Measurements from ENCODE around the gene CDCA8.
"Not testable (repeated sequence)": the region's sequence is repeated elsewhere in the genome, so short reads cannot be mapped to it uniquely, and the experiment has no call there.

Gene CDCA8

GRCh38 chr1:37718181-37718900 lies 26.0 kb downstream of the CDCA8 start:
- no peak for DNase-seq

GRCh38 chr1:37718901-37719571 lies 26.7 kb downstream of the CDCA8 start:
- DNase-seq: no peak

GRCh38 chr1:37719572-37720195 lies 27.4 kb downstream of the CDCA8 start:
- no peak for DNase-seq

- DNase-seq: no peak
Observed at GRCh38 chr1:37720231-37721130, 28.2 kb downstream of the CDCA8 start.

- DNase-seq: no peak
Observed at GRCh38 chr1:37721565-37721964, 29.2 kb downstream of the CDCA8 start.

- DNase-seq: no peak
Observed at GRCh38 chr1:37722181-37723071, 30.1 kb downstream of the CDCA8 start.

DNA sequence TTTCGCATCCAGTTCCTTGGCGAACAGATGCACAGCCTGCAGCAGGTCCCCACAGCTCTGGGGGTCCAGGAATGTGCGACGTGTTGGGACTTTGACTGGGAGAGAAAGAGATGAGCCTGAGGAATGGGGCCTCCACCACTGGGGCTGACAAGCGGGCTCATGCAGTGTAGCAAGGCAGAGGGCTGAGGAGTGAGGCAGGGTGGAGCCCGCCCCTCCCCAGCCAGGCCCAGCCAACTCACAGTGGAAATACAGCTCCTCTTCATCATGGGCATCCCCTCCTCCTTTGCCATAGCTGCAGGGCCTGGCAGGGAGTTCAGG lies 30.7 kb downstream of the CDCA8 start:
- DNase-seq: no peak

- no peak for DNase-seq
Observed at GRCh38 chr1:37723390-37724078, 31.2 kb downstream of the CDCA8 start.

GRCh38 chr1:37724575-37724974 lies 32.3 kb downstream of the CDCA8 start:
- no peak for DNase-seq

DNA sequence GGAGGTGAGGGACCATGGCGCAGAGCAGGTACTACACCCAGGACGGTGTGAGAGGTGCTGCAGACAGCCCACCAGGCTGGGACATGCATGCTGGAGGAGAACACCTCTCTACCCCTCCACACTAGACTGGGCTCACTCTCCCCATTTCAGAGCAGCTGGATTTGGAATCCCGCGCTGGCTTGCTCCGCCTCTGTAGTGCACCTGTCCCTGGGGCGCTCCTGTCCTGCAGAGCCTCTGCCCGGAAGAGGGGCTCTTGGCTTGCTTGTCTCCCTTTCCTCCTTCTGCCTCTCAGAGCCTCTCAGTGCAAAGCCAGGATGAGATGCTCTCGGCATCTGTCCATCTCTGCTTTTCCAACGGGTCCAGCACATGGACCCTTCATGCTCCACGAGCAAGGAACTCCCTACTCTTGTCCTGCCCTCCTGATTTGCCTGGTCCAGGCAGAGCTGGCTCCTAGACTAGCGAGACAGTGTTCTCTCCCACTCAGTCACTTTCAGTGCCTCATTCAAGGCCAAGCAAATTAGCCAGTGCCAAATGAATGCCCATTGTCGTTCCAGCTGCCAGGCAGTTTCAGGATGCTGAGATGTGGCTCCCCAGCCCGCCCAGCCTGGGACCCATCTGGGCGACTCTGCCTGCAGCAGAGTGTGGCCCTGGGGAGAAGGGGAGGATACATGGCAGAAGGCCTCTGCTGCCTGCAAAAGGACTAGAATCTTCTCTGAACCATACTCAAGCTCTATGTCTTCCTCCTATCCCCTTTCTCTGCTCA lies 33.7 kb downstream of the CDCA8 start:
- DNase-seq: no peak

- no peak for DNase-seq
Observed at GRCh38 chr1:37726751-37727585, 34.7 kb downstream of the CDCA8 start.

DNA sequence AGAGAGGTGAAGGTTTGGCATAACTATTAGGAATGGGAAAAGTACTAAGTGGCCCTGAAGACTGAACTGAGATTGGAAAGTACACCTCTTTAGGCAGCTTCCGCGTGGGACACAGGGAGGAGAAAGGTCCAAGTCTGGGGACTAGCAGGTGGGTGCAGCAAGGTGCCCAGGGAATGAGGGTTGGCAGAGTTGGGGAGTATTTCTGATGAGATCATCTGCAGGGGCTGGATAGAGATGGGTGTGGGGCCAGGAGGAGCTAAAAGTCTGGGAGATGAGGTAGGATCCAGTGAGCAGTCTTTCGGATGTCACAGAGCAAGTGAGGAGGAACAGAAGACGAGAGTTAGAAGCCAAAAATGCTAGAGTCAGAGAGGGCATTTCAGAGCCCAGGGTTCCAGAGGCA lies 36.1 kb downstream of the CDCA8 start:
- no peak for DNase-seq

DNA sequence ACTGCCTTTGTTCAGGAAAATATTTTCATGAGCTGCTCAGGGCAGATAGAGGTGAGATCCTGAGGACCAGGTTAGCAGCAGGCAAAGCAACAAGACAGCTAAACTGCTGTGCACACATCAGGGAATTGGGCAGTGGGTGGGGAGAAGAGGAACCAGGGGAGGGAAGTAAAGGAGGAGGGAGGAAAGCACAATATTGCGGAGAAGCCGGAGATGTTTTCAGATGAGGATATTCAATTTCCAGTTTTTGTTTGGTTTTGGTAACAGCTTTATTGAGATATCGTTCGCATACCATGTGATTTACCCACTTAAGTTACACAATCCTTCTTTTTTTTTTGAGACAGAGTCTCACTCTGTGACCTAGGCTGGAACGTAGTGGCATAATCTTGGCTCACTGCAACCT lies 38.1 kb downstream of the CDCA8 start:
- no peak for DNase-seq

DNA sequence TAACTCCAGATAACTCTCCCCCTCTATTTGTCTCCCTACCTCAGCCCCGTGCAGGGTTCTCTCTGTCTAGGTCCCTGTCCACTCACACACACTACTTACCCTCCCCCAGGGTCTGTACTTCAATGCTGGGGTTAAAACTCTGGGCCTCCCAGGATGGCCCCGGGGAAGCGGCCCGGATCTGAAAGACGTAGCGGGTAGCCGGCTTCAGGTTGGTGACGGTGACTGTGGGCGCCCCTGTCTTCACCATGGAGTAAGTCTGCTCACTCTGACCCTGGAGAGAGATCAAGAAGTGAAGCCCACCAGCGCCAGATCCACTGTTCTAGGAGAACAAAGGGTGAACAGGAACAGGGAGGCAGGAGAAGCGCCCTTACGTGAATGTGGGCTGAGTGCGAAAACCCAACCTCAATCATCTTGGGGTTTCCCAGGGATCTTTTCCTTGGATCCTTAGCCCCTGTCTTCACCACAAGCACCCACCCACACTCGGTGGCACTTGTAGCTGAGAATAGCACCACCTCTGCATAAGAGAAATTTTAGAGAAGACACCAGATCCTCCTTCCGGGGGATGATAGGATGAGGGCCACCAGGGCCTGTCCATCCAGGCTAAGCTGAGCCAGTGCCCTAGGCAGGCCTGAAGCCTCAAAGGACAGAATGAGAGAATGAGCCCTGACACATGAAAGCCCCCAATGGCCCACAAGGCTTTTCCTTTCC lies 39.1 kb downstream of the CDCA8 start:
- DNase-seq: no peak

DNA sequence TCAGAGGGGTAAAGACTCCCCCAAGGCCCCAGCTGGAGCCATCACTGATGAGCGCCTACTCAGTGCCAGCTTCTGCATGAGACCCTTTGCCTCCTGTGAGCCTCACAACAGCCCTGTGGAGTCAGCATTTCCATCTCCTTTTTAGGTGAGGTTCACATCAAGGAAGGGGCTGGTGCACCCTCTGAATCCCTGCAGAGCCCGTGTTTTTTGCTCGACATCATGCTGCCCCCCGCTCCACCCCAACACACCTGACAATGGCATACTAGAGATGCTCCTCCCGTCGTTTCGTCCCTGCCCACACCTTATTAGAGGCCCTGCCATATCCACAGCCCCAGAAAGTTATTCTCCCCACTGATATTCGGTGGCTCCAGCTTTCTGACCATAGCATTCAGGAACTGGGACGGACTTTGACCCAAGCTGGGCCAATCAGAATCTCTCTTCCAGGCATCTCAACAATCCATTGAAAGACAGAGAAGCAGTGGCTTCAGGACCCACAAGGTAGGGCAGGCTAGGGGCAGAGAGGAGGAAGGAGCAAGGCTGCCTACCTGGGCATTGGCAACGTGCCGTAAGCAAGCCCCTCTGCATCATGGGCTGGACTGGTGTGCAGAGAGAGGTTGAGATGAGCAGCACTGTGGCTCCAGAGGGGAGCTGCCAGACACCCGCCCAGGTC lies 39.9 kb downstream of the CDCA8 start:
- DNase-seq: no peak

- no peak for DNase-seq
Observed at GRCh38 chr1:37734629-37735591, 42.6 kb downstream of the CDCA8 start.

- DNase-seq: not testable (repeated sequence)
Observed at GRCh38 chr1:37737975-37738374, 45.7 kb downstream of the CDCA8 start.
